WTC11 (cell line): Measurements from ENCODE around the gene TACC2. TPM values are rescaled to one million over a fixed set of nuclear protein-coding genes. Genes with fewer than 3 reads are reported as not detected.

ENCODE experiments used
- ATAC-seq: fragments of 200-7000 bp; cut with Tn5 transposase; 2 replicates; pipeline ENCODE4 v1.10.0; 2021; ENCODE audit warnings: mild to moderate bottlenecking, moderate library complexity
- CTCF ChIA-PET: fragments of 300-600 bp; sonication (Branson Sonifier 250); formaldehyde crosslinking; loops from one replicate; lab custom pipeline; 2021; ENCODE audit warnings: antibody characterized with exemption; lab: Charles Lee
- POLR2A ChIA-PET: fragments of 350-600 bp; sonication (Branson Sonifier 250); formaldehyde crosslinking; loops from one replicate; lab custom pipeline; 2021; ENCODE audit warnings: antibody characterized with exemption; lab: Charles Lee
- DNase-seq: peaks from one replicate; pipeline ENCODE4 v3.0.0; 2021; ENCODE audit warnings: low spot score
- H3K27ac Mint-ChIP-seq: 2 replicates; pipeline ENCODE4 v1.8.0; 2021; ENCODE audit warnings: mixed read lengths
- H3K27me3 Mint-ChIP-seq: 2 replicates; pipeline ENCODE4 v1.8.0; 2021; ENCODE audit warnings: low read depth, mild to moderate bottlenecking, moderate library complexity, mixed read lengths
- H3K36me3 Mint-ChIP-seq: 2 replicates; pipeline ENCODE4 v1.8.0; 2021; ENCODE audit warnings: mixed read lengths
- H3K4me1 Mint-ChIP-seq: 2 replicates; pipeline ENCODE4 v1.8.0; 2022; ENCODE audit warnings: mixed read lengths
- H3K4me3 Mint-ChIP-seq: 2 replicates; pipeline ENCODE4 v1.8.0; 2021; ENCODE audit warnings: mild to moderate bottlenecking, moderate library complexity, mixed read lengths
- H3K9me3 Mint-ChIP-seq: 2 replicates; pipeline ENCODE4 v1.8.0; 2021; ENCODE audit warnings: mixed read lengths
- CREM ChIP-seq: sonication (generic); formaldehyde crosslinking; IDR thresholded peaks from 2 replicates; pipeline ENCODE4 v1.8.1; 2022; ENCODE audit warnings: mild to moderate bottlenecking, missing genetic modification reagents, moderate library complexity
- ELF4 ChIP-seq: sonication (generic); formaldehyde crosslinking; IDR thresholded peaks from 2 replicates; pipeline ENCODE4 v1.8.1; 2022; ENCODE audit warnings: low read depth, mild to moderate bottlenecking, moderate library complexity, missing genetic modification reagents
- ESRRA ChIP-seq: sonication (generic); formaldehyde crosslinking; IDR thresholded peaks from 2 replicates; pipeline ENCODE4 v1.8.1; 2022; ENCODE audit warnings: mild to moderate bottlenecking, missing genetic modification reagents, borderline replicate concordance
- FOXK1 ChIP-seq: sonication (generic); formaldehyde crosslinking; IDR thresholded peaks from 2 replicates; pipeline ENCODE4 v1.8.0; 2022; ENCODE audit warnings: mild to moderate bottlenecking, moderate library complexity, missing genetic modification reagents
- GTF2I ChIP-seq: fragments of 250-450 bp; sonication (Bioruptor Pico); conservative IDR thresholded peaks from 2 replicates; pipeline ENCODE4 v1.4.0; 2021; ENCODE audit warnings: mild to moderate bottlenecking
- NFE2L1 ChIP-seq: sonication (generic); formaldehyde crosslinking; IDR thresholded peaks from 2 replicates; pipeline ENCODE4 v1.8.1; 2023; ENCODE audit warnings: missing genetic modification reagents
- NR3C1 ChIP-seq: sonication (generic); formaldehyde crosslinking; conservative IDR thresholded peaks from 2 replicates; pipeline ENCODE4 v1.8.1; 2023; ENCODE audit warnings: low read depth, mild to moderate bottlenecking, missing genetic modification reagents
- PRRX2 ChIP-seq: fragments of 250-450 bp; sonication (Bioruptor Pico); IDR thresholded peaks from 2 replicates; pipeline ENCODE4 v1.8.0; 2021; ENCODE audit warnings: mild to moderate bottlenecking
- SMAD3 ChIP-seq: sonication (generic); formaldehyde crosslinking; IDR thresholded peaks from 2 replicates; pipeline ENCODE4 v1.8.0; 2022; ENCODE audit warnings: missing genetic modification reagents, mild to moderate bottlenecking, borderline replicate concordance
- TP53 ChIP-seq: sonication (generic); formaldehyde crosslinking; IDR thresholded peaks from 2 replicates; pipeline ENCODE4 v1.8.1; 2023; ENCODE audit warnings: mild to moderate bottlenecking, missing genetic modification reagents
- USF1 ChIP-seq: sonication (generic); formaldehyde crosslinking; IDR thresholded peaks from 2 replicates; pipeline ENCODE4 v1.8.0; 2022; ENCODE audit warnings: mild to moderate bottlenecking, missing genetic modification reagents
- ZNF232 ChIP-seq: sonication (generic); formaldehyde crosslinking; IDR thresholded peaks from 2 replicates; pipeline ENCODE4 v1.8.0; 2022; ENCODE audit warnings: mild to moderate bottlenecking, missing genetic modification reagents
- ZNF263 ChIP-seq: sonication (generic); formaldehyde crosslinking; IDR thresholded peaks from 2 replicates; pipeline ENCODE4 v1.8.1; 2022; ENCODE audit warnings: low read depth, mild to moderate bottlenecking, moderate library complexity, missing genetic modification reagents
- ZNF423 ChIP-seq: fragments of 250-450 bp; sonication (Bioruptor Pico); IDR thresholded peaks from 2 replicates; pipeline ENCODE4 v2.1.2; 2022; ENCODE audit warnings: mild to moderate bottlenecking, moderate library complexity
- ZNF425 ChIP-seq: fragments of 250-450 bp; sonication (Bioruptor Pico); conservative IDR thresholded peaks from 2 replicates; pipeline ENCODE4 v1.9.0; 2021; ENCODE audit warnings: mild to moderate bottlenecking
- total RNA-seq: library from RNA; stranded (reverse); gene quantifications from 3 replicates; pipeline ENCODE4 v1.2.3, GENCODE V29; 2021
- TF ChIP-seq, protein P1 (sequence below): sonication (generic); formaldehyde crosslinking; IDR thresholded peaks from 2 replicates; pipeline ENCODE4 v1.8.0; 2022; ENCODE audit warnings: mild to moderate bottlenecking, missing genetic modification reagents
- TF ChIP-seq, protein P2 (sequence below): sonication (generic); formaldehyde crosslinking; IDR thresholded peaks from 2 replicates; pipeline ENCODE4 v1.8.1; 2023; ENCODE audit warnings: mild to moderate bottlenecking, missing genetic modification reagents
- TF ChIP-seq, protein P3 (sequence below): sonication (generic); formaldehyde crosslinking; IDR thresholded peaks from 2 replicates; pipeline ENCODE4 v1.8.1; 2022; ENCODE audit warnings: mild to moderate bottlenecking, moderate library complexity, missing genetic modification reagents
- TF ChIP-seq, protein P4 (sequence below): sonication (generic); formaldehyde crosslinking; conservative IDR thresholded peaks from 2 replicates; pipeline ENCODE4 v1.8.1; 2023; ENCODE audit warnings: mild to moderate bottlenecking, low read depth, missing genetic modification reagents, moderate library complexity
- TF ChIP-seq, protein P5 (sequence below): fragments of 250-450 bp; sonication (Bioruptor Pico); IDR thresholded peaks from 2 replicates; pipeline ENCODE4 v1.9.0; 2021; ENCODE audit warnings: moderate library complexity, mild to moderate bottlenecking, inconsistent platforms, borderline replicate concordance
- TF ChIP-seq, protein P6 (sequence below): sonication (generic); formaldehyde crosslinking; IDR thresholded peaks from 2 replicates; pipeline ENCODE4 v1.8.1; 2023; ENCODE audit warnings: mild to moderate bottlenecking, moderate library complexity, missing genetic modification reagents

TACC2 gene
- total RNA-seq, 1 experiment from 2014 or later = 28.9 TPM

DNA sequence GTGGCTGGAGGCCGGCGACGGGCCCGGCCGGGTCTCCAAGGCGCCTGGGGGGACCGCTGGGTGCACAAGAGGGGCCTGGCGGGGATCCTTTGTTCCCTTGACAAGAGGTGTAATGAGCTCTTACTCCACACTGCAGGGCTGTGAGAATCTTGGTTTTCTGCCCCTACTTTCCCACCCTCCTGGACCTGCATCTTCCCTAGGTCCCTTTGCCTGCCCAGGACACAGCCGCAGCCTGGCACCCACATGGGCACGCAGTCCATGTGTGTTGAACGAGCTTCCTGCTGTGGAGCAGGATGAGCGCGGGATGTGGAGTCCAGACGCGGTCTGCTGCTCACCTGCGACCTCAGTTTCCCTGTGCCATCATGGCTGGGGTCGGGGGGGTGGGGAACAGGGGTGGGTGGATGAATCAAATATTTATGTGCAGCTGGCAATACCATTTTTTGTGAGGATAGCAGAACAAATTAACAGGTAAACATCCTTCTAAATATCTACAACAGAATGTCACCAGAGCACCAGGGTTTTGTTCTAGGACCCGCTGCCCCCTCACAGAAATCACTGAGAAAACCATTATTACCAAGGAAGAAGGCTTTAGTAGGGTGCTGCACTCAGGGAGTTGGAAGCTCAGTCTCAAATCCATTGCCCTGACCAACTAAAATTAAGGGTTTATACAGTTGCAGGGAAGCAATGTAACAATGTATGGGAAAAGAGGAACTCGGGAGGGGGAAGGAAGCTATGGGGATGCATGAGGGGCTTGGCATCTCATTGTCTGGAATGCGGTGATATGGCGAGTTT lies 13.5 kb upstream of the TACC2 start:
- H3K27me3 Mint-ChIP-seq = peaks cover 2% of the 10 kb centered on the region; the same call in 1 of the 2 replicates
- 0 out of 2 replicates have a peak overlapping the region, but pooled peaks have one; percentile 32 for H3K27ac Mint-ChIP-seq
- CTCF ChIA-PET = interaction anchor here (0.6 to 1.6 kb wide), 10 partner anchors 18 to 323 kb away, joined by 3 to 10 read pairs (median 4); no protein-coding TSS in a partner anchor
- DNase-seq (no peak), ATAC-seq (peak; percentile 89)
- H3K36me3 Mint-ChIP-seq = peaks cover 39% of the 10 kb centered on the region
- peaks cover 23% of the 10 kb centered on the region for H3K9me3 Mint-ChIP-seq
- TF ChIP-seq NFE2L1 (CRISPR knock-in tag) (no peak), TP53 (CRISPR knock-in tag) (0 out of 2 replicates have a peak, but pooled peaks have one; percentile 8), ZNF423 (CRISPR knock-in tag) (peak; percentile 94)
- POLR2A ChIA-PET = interaction anchor here (0.5 to 0.6 kb wide), 2 partner anchors 16 to 1825 kb away, joined by 3 to 5 read pairs; no protein-coding TSS in a partner anchor
- peak overlapping the region; percentile 56 for H3K4me3 Mint-ChIP-seq
- H3K4me1 Mint-ChIP-seq = peaks cover 9% of the 10 kb centered on the region

GRCh38 chr10:121976607-121977006 lies 12.4 kb upstream of the TACC2 start:
- no peak for ATAC-seq
- Mint-ChIP-seq H3K9me3 (peaks cover 28% of the 10 kb centered on the region), H3K36me3 (peaks cover 30% of the 10 kb centered on the region), H3K4me3 (no peak overlapping the region), H3K27me3 (peaks cover 6% of the 10 kb centered on the region; the same call in 1 of the 2 replicates), H3K4me1 (peaks cover 9% of the 10 kb centered on the region), H3K27ac (no peak overlapping the region)
- DNase-seq = no peak
- ChIA-PET CTCF (no interaction called here), POLR2A (no interaction called here)
- TF ChIP-seq ESRRA (CRISPR knock-in tag) (no peak), GTF2I (CRISPR knock-in tag) (no peak), ELF4 (CRISPR knock-in tag) (no peak), FOXK1 (CRISPR knock-in tag) (no peak), ZNF263 (no peak), ZNF232 (CRISPR knock-in tag) (no peak), NR3C1 (CRISPR knock-in tag) (no peak), CREM (CRISPR knock-in tag) (no peak), ZNF425 (no peak), SMAD3 (CRISPR knock-in tag) (no peak), USF1 (CRISPR knock-in tag) (no peak), PRRX2 (CRISPR knock-in tag) (no peak)
- TF ChIP-seq, protein P1, sequence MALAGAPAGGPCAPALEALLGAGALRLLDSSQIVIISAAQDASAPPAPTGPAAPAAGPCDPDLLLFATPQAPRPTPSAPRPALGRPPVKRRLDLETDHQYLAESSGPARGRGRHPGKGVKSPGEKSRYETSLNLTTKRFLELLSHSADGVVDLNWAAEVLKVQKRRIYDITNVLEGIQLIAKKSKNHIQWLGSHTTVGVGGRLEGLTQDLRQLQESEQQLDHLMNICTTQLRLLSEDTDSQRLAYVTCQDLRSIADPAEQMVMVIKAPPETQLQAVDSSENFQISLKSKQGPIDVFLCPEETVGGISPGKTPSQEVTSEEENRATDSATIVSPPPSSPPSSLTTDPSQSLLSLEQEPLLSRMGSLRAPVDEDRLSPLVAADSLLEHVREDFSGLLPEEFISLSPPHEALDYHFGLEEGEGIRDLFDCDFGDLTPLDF = no peak
- TF ChIP-seq, protein P2, sequence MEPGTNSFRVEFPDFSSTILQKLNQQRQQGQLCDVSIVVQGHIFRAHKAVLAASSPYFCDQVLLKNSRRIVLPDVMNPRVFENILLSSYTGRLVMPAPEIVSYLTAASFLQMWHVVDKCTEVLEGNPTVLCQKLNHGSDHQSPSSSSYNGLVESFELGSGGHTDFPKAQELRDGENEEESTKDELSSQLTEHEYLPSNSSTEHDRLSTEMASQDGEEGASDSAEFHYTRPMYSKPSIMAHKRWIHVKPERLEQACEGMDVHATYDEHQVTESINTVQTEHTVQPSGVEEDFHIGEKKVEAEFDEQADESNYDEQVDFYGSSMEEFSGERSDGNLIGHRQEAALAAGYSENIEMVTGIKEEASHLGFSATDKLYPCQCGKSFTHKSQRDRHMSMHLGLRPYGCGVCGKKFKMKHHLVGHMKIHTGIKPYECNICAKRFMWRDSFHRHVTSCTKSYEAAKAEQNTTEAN (CRISPR knock-in tag) = no peak
- TF ChIP-seq, protein P3, sequence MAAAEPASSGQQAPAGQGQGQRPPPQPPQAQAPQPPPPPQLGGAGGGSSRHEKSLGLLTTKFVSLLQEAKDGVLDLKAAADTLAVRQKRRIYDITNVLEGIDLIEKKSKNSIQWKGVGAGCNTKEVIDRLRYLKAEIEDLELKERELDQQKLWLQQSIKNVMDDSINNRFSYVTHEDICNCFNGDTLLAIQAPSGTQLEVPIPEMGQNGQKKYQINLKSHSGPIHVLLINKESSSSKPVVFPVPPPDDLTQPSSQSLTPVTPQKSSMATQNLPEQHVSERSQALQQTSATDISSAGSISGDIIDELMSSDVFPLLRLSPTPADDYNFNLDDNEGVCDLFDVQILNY (CRISPR knock-in tag) = no peak
- TF ChIP-seq, protein P4, sequence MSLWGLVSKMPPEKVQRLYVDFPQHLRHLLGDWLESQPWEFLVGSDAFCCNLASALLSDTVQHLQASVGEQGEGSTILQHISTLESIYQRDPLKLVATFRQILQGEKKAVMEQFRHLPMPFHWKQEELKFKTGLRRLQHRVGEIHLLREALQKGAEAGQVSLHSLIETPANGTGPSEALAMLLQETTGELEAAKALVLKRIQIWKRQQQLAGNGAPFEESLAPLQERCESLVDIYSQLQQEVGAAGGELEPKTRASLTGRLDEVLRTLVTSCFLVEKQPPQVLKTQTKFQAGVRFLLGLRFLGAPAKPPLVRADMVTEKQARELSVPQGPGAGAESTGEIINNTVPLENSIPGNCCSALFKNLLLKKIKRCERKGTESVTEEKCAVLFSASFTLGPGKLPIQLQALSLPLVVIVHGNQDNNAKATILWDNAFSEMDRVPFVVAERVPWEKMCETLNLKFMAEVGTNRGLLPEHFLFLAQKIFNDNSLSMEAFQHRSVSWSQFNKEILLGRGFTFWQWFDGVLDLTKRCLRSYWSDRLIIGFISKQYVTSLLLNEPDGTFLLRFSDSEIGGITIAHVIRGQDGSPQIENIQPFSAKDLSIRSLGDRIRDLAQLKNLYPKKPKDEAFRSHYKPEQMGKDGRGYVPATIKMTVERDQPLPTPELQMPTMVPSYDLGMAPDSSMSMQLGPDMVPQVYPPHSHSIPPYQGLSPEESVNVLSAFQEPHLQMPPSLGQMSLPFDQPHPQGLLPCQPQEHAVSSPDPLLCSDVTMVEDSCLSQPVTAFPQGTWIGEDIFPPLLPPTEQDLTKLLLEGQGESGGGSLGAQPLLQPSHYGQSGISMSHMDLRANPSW = no peak
- TF ChIP-seq, protein P5, sequence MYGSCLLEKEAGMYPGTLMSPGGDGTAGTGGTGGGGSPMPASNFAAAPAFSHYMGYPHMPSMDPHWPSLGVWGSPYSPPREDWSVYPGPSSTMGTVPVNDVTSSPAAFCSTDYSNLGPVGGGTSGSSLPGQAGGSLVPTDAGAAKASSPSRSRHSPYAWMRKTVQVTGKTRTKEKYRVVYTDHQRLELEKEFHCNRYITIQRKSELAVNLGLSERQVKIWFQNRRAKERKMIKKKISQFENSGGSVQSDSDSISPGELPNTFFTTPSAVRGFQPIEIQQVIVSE = no peak
- TF ChIP-seq, protein P6, sequence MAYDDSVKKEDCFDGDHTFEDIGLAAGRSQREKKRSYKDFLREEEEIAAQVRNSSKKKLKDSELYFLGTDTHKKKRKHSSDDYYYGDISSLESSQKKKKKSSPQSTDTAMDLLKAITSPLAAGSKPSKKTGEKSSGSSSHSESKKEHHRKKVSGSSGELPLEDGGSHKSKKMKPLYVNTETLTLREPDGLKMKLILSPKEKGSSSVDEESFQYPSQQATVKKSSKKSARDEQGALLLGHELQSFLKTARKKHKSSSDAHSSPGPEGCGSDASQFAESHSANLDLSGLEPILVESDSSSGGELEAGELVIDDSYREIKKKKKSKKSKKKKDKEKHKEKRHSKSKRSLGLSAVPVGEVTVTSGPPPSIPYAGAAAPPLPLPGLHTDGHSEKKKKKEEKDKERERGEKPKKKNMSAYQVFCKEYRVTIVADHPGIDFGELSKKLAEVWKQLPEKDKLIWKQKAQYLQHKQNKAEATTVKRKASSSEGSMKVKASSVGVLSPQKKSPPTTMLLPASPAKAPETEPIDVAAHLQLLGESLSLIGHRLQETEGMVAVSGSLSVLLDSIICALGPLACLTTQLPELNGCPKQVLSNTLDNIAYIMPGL (CRISPR knock-in tag) = no peak
